Camera-type eye (tissue), 1 donor: ENCODE results near the gene TBC1D3. TPM values are rescaled to one million over a fixed set of nuclear protein-coding genes. Genes with fewer than 3 reads are reported as not detected.

Source experiments
- total RNA-seq: library from RNA; depleted of rRNA; stranded (reverse); fragments of >200 nt; gene quantifications from one replicate; pipeline ENCODE4 v1.2.3, GENCODE V29; 2014

Gene TBC1D3
- not detected for total RNA-seq

GRCh38 chr17:38192455-38192854, at the start of gene TBC1D3:
Gene TBC1D3 (minus strand): TSS chr17:38192555. CDS start chr17:38191029, 1,526 bp downstream.

Other genes starting within 250 kb of the TBC1D3 start
- 10.3 TPM for gene TBC1D3L, start 203.5 kb downstream of the TBC1D3 start, total RNA-seq
- 5.3 TPM for gene TBC1D3D, start 188.6 kb downstream of the TBC1D3 start, total RNA-seq
- not detected for gene TBC1D3C, start 123.9 kb downstream of the TBC1D3 start, total RNA-seq
- gene TBC1D3E, start 64.6 kb downstream of the TBC1D3 start, total RNA-seq = not detected
- gene MRPL45, start 104.6 kb upstream of the TBC1D3 start, total RNA-seq = 31.3 TPM
- 10.4 TPM for gene GPR179, start 151.4 kb upstream of the TBC1D3 start, total RNA-seq
- gene SOCS7, start 159.3 kb upstream of the TBC1D3 start, total RNA-seq = 37.7 TPM
- gene ARHGAP23, start 235.9 kb upstream of the TBC1D3 start, total RNA-seq = 73.6 TPM